GM06990 (cell line): Measurements from ENCODE around the gene HRC.

Source experiments
- DNase-seq: peaks from one replicate; pipeline ENCODE4 v3.0.0-alpha.2; 2011; ENCODE audit not compliant: insufficient read length; ENCODE audit errors: extremely low read depth
- H3K27me3 ChIP-seq: replicated peaks from 2 replicates; pipeline ENCODE4 v1.6.0; 2011; ENCODE audit warnings: low read length; ENCODE audit not compliant: control insufficient read depth, insufficient read depth
- H3K36me3 ChIP-seq: 2 replicates; pipeline ENCODE4 v1.5.1; 2011; ENCODE audit warnings: low read length; ENCODE audit not compliant: control insufficient read depth, insufficient read depth
- H3K4me3 ChIP-seq: replicated peaks from 2 replicates; pipeline ENCODE4 v1.5.1; 2011; ENCODE audit warnings: low read depth, mild to moderate bottlenecking, control low read depth, low read length
- CTCF ChIP-seq: IDR thresholded peaks from 2 replicates; pipeline ENCODE4 v1.5.1; 2011; ENCODE audit warnings: low read length, control low read depth, mild to moderate bottlenecking, inconsistent platforms; ENCODE audit not compliant: insufficient read depth, poor library complexity, severe bottlenecking

The HRC gene

GRCh38 chr19:49145573-49146407 lies 9.4 kb downstream of the HRC start:
- no peaks in the 10 kb centered on the region for H3K36me3 ChIP-seq
- H3K27me3 ChIP-seq = no peaks in the 10 kb centered on the region; the same call in 1 of the 2 replicates
- H3K4me3 ChIP-seq = no peak overlapping the region
- TF ChIP-seq CTCF = peak; percentile 92
- DNase-seq = peak; percentile 81

- peak; percentile 83 for DNase-seq
- Histone ChIP-seq H3K36me3 (no peaks in the 10 kb centered on the region), H3K27me3 (no peaks in the 10 kb centered on the region; the same call in 1 of the 2 replicates), H3K4me3 (peak overlapping the region; percentile 41)
- no peak for TF ChIP-seq CTCF
These were observed 12.3 kb downstream of the HRC start for GRCh38 chr19:49142866-49143335.

- no peak for DNase-seq
- Histone ChIP-seq H3K4me3 (no peak overlapping the region), H3K27me3 (no peaks in the 10 kb centered on the region; the same call in 1 of the 2 replicates), H3K36me3 (no peaks in the 10 kb centered on the region)
- no peak for TF ChIP-seq CTCF
These were observed 13.8 kb downstream of the HRC start for GRCh38 chr19:49141352-49141751.

- no peaks in the 10 kb centered on the region; the same call in 1 of the 2 replicates for H3K27me3 ChIP-seq
- H3K4me3 ChIP-seq = no peak overlapping the region
- TF ChIP-seq CTCF = no peak
- no peak for DNase-seq
- H3K36me3 ChIP-seq = no peaks in the 10 kb centered on the region
These were observed 14.2 kb downstream of the HRC start for GRCh38 chr19:49140951-49141350.

GRCh38 chr19:49136771-49137171 lies 18.4 kb downstream of the HRC start:
- no peak for TF ChIP-seq CTCF
- DNase-seq = no peak
- Histone ChIP-seq H3K4me3 (no peak overlapping the region), H3K36me3 (no peaks in the 10 kb centered on the region), H3K27me3 (no peaks in the 10 kb centered on the region)

- H3K27me3 ChIP-seq = no peaks in the 10 kb centered on the region
- no peak for DNase-seq
- no peak overlapping the region for H3K4me3 ChIP-seq
- H3K36me3 ChIP-seq = no peaks in the 10 kb centered on the region
- TF ChIP-seq CTCF = no peak
These were observed 19.5 kb downstream of the HRC start for GRCh38 chr19:49135686-49136085.
